Globus pallidus (tissue), 1 donor: Measurements from ENCODE around the gene ADAM8.

Experiments
- DNase-seq: peaks from one replicate; pipeline ENCODE4 v3.0.0-alpha.2; 2015; ENCODE audit warnings: low spot score

Gene ADAM8

DNA sequence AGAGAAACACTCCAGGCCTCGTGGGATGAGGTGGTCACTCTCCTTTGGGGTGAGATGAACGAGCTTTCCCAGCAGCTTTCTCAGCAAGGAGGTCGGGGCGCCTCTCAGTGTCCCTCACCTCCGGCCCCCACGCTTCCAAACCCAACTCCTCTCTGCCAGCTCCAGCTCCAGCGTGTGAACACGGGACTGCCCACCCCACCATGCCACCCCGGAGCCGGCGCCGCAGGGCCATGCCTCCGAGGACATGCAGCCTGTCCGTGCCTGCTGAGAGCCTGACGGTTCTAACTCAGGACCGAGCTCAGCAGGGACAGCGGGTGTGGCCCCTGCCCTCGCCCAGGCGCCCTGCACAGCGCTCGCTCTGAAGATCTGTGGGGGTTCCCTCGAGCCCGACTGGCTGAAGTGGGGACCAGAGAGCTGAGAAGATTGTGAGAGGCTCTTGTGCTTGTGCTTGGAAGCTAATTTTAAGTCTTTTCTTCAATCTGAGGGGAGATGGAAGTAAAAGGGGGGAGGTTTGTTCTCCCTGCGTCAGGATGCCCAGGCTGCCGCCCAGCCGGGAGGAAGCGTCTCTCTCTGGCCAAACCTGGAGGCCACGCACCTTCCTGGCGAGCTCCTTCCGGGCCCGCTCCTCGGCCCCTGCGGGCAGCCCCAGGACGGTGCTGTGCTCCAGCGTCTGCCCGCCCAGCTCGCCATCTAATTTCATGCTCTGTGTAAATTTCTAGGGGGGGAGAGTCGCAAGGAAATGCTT lies 5.1 kb upstream of the ADAM8 start:
- DNase-seq: no peak

DNA sequence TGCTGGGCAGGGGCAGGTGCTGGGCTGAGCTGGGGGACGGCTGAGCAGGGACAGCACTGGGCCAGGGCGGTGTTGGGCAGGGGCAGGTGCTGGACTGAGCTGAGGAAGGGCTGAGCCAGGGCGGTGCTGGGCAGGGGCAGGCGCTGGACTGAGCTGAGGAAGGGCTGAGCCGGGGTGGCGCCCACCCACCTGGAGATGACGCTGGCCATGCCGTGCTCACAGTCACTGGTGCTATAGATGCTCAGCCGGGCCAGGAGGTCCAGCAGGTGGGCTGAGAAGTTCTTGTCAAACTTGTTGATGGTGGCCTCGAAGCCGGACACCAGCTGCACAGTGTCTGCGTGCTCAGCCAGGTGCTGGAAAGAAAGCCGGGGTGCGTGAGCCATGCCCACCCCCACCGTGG lies 4.4 kb upstream of the ADAM8 start:
- DNase-seq: no peak

DNA sequence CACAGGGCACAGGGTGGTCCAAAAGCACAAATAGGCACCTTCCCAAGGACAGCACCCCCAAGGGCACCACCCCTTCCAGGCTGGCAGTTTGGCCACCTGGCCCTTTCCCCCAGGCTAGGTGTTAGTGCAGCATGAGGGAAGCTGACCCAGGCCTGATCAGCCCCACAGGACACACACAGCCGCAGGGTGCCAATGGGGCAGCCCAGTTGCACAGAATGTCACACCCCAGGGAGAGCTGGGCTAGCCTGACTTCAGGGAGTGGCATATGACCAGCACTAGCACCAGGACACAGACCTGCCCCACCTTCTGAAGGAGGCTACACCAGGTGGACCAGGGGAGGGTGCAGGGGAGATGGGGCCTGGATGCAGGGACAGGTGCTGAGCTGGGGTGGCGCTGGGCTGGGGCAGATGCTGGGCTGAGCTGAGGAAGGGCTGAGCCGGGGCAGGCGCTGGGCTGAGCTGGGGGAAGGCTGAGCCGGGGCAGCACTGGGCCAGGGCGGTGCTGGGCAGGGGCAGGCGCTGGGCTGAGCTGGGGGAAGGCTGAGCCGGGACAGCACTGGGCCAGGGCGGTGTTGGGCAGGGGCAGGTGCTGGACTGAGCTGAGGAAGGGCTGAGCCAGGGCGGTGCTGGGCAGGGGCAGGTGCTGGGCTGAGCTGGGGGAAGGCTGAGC lies 3.9 kb upstream of the ADAM8 start:
- DNase-seq: no peak

DNA sequence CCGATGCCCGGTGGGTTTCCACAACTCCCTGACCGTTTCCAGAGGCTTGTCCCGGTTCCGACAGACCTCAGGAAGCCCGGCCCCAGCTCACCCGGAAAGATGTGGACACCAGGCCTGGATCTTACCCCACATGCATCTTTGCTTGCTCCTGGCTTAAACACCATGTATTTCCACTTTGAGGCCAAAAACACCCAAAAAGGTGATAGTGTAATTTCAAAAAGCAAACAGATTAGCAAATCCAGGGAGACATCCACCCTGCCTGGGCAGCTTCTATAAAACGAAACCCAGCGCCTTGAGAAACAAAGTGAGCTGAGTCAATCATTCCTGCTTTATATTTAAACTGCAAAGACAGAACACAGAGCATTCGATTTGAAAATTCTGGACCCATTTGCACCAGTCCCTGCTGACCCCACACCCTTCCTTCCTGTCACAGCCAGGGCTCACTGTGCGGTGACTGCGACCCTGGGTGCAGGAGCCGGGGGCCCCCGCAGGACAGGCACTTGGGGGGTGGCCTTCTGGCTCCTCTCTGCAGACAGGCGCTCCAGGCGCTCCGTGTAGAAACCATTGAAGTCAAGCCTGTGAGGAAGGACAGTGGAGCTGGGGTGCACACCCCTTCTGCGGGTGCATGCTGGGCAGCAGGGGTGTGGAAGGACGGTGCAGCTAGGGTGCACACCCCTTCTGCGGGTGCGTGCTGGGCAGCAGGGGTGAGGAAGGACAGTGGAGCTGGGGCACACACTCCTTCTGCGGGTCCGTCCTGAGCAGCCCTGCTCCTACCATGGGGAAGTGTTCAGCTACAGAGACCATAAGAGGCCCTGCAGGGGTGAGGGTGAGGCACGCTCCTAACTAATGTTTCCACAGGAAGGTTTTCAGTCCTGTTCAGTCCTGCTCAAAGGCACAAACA lies 2.9 kb upstream of the ADAM8 start:
- DNase-seq: no peak

DNA sequence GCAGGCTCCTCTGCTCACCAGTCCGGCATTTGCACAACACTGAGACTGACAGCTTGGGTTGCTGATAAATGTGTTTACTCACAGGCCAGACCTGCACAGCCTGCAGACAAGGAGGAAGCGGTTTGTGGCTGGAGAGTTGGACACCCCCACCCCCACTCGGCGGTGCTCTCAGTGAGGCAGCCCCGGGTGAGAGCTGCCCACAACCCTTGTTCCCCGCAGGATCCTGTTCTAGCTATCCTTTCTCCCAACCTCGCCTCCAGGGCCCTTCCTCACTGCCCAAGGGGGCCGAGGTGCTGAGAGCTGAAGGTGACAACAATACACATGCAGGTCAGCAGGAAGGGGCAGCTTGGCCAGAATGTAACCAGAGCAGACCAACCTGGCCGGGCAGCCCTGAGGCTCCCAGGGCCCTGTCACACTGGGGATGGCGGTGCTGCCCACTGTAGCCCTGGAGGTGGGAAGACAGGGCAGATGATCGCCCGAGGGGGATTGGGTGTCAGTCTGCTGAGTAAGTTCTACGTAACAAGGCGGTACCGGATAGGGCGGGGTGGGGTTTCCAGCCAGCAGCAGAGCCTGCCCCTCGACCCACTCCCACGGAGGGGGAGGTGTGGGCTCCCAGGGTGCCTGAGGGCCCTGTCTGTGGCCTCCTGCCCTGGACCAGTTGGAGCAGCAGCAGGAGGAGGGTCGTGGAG lies 2.1 kb upstream of the ADAM8 start:
- no peak for DNase-seq

DNA sequence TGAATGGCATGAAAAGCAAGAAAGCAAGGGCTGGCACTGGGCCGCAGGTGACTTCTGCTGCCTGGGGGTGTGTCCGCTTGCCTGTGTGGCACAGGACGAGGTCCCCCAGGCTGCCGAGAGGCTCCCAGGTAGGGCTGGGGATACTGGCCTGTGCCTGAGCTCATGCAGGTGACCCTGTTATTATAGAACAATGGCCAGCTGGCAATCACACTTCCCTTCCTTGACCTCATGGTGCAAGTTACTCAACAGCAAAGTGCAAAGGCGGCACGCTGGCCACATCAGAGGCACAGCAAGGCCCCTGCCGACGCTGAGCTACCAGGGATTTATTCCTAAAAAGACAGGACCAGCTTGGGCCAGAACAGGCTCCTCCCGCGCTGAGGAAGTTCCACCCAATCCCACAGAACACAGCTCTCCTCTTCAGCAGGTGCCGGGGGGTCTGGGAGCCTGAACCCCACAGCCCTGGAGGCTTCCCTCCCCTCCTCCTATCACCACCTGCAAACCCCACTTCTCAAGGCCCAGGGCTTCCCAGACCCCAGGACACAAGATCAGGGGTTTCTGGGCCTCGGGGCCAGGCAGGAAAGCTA lies 1.4 kb upstream of the ADAM8 start:
- DNase-seq: no peak

DNA sequence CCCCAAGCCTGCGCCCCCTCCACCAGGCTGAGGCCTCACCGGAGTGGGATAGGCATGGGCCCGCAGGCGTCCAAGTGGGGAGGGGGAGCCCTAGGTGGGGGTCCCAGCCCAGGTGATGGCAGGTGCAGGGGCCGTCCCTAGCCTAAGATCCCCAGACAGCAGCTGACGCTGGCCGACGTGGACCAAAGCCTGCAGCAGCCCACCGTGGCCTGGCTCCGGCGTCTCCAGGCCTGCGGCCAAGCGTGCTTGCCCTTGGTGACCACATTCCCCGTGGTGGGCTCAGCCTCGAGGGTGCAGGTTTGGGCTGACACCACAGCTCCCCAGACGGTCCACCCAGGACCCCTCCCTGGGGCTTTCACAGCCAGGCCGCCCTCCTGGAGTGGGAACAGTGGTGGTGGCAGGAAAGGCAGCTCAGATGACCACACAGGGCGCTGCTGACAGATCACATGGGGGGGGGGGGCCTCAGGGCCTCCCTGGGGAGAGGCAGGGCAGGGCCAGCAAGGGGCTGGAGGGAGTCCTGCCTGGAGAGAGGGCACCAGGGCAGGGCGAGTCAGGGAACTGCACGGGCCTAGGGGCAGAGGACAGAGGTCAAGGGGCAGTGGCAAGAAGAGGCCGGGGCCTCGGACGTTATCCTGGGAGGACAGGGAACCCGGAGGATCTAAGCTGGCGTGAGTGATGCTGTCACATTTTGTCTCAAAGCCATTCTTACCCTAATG lies 767 bp upstream of the ADAM8 start:
- DNase-seq: no peak

DNA sequence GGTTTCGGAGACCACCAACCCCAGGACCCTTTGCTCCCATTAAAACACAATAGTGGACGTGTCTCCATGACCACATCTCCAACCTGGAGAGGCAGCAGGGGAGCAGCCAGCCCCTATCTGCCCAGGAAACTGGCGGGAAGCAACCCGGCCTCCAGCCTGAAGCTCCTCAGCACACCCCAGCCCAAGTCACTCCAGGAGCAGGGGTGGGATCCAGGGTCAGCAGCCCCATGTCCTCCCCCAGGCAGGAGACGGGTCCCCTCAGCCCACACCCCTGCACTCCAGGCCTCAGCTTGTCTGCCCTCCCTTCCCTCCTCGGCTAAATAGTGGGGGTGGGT lies 601 bp downstream of the ADAM8 start:
- DNase-seq: no peak

DNA sequence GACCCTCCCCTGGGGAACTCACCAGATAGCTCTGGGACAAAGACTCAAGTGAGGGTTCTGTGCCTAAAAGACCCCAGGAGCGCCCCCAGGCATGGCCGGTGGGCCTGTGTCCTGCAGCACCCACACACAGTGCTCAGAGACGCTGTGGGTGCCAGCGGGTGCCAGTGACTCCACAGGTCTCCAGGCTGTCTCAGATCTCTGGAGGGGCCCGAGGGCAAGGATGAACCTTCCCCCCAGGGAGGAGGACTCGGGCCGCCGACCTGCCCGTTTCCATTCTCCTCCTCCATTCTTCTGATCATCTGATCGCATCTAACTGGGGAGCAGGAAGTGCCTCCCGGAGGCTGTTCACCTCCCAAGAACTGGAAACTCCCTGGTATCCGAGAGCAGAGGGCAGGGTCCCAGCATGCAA lies 980 bp downstream of the ADAM8 start:
- DNase-seq: no peak

DNA sequence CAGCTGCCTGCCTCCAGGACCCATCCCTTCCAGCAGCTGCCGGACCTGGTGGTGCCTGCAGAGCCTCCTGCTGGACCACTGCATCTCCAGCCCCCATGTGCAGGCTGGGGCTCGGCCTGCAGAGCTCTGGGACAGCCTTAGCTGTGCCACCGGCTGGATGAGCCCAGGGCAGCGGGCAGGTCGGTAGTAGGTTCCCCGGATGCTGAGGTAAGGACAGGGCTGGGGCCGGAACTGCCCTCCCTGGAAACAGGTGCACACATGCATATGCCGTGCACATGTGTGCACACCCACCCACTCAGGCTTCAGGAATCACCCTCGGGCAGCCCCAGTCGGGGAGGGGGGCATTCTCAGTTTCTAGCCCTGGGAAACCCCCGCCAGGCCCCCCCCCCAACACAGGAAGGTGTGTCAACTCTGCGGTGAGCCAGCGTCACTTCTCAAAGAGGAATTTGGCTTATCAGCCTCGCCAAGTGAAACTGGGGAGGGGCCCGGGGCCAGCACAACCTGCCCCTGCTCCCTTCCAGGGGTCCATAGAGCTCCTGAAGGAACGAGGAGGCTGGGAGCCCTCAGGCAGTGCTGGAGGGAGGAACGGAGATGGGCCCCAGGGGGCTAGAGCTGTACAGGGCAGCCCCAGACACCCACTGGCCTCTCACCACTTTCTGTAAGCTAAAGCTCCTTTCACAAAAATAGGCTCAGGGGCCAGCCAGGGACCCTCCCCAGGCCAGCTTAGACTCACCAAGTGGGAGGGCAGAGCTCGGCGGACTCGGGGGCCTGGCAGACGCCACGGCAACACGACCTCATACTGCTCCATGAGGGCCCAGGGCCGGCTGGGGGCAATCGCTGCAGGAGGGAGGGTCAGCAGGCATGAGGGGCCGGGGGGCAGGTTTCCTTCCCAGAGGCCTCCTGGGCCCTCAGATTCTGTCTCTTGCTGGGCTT lies 1.7 kb downstream of the ADAM8 start:
- no peak for DNase-seq

DNA sequence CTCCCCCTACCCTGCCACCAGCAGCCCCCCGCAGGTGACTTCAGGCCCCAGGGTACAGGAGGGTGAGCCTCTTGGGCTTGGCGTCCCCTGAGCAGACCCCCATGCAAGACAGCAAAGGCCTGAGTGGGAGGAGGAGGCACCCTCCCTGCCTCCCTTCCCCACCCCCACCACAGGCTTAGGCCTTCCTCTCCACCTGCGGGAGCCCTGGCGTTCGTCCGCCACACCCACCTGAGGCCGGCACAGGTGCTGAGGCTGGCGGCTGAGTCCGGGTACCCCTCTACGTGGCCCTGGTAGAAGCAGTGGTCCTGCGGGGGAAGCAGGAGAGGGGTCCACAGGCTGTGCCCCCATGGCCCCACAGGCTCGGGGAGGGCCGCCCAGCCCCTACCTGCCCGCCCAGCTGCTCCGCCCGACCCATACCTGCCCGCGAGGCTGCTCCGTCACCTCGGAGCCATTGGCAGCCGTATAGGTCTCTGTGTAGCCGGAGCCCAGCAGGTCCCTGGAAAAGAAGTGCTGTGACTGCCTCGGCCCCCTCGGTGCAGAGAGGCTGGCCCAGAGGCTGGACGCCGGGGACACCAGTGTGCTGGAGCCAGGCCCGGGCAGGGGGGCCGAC lies 3.0 kb downstream of the ADAM8 start:
- DNase-seq: no peak

DNA sequence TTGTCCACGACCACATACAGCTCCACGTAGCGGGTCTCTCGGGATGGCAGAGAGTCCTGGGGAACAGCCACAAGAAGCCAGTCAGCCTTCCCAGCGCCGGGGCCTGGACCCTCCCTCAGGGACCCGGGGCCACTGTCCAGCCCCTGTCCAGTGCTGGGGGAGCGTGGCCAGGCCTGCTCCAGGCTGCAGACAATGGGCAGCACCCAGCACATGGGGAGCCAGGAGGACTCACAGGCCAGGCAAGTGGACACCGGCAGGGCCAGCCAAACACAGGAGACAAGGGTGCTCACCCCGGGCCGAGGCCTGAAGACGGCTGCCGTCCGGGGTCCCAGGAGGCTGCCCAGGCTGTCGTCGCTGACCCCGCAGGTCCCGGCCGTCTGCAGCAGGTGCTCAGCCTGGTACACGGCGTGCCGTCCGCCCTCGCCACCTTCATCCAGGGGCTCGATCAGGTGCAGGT lies 3.7 kb downstream of the ADAM8 start:
- no peak for DNase-seq

DNA sequence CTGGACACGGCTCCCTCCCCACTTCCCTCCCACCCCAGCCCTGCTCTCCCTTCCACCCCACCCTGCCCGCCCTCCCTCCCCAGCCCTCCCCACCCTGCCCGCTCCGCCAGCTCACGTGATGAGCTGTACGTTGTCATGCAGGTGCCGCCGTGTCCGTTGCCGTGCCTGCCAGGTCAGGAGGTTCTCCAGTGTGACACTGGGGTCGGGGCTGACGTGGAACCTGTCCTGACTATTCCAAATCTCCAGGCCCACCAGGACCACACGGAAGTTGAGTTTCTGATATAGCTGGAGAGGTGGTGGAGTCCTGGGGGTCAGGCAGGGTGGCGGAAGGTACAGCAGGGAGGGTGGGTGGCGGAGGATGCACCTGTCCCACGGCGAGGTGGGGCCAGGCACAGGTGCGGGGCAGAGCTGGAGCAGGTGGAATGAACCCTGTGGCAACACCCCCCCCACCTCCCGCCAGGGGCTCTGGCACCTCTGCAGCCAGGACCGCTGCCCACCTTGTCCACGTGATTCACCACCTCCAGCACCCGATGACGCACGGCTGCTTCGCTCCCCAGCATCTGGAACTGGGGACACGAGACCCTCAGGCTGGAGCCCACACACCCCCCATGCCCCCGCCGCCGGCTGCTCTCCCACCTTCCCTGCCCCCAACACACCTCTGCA lies 4.2 kb downstream of the ADAM8 start:
- no peak for DNase-seq

DNA sequence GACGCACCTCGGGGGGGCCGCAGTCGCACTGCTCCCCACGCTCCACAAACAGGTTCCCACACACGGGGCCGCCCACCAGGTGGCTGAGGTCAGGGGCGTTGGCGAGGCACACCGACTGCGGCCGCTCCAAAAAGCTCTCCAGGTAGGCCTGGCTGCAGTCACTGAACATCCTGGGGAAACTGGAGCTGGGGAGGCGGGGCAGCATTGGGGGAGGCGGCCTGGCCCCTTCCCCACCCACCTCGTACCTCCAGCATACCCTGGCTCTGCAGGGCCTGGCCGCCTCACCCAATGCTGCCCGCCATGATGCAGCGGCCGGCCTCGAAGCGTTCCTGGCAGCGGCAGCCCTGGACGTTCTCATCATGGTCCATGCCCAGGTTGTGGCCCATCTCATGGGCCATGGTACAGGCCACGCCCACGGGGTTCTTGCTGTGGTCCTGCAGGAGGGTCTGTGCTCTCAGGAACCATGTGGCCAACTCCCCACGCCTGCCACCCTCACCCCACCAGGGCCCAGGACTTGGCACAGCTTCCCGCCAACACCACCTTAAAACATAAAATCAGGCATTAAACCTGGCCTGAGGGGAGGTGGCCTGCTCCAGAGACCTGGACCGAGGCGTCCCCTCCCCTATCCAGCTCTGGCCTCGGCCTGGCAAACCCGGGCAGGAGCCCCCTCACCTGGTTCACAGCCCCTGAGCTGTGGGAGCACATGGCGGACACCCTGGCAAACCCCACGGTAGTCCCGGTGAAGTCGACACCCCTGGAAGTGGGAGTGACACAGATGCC lies 5.0 kb downstream of the ADAM8 start:
- DNase-seq: no peak

DNA sequence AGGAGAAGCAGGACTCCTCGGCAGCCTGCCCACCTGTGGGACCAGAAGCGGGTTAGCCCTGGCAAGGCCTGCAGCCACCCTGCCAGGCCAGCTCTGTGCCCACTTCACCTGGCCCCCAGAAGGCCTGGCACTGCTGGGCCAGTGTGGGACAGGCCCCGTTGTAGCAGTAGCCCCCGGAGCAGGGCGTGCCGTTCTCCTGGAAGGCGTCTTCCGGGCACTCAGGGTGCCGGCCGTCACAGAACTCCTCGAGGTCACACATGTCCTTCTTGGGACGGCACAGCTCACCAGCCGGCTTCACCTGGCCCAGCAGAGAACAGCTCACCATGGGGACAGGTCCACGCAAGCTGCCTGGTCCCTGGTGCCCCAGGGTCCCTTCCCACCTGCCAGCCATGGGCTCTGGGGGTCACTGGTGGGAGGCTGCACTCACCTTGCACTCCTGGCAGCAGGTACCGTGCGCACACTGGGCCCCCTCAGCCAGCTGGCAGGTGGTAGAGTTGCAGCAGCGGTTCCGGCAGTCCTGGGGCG lies 5.8 kb downstream of the ADAM8 start:
- DNase-seq: no peak

DNA sequence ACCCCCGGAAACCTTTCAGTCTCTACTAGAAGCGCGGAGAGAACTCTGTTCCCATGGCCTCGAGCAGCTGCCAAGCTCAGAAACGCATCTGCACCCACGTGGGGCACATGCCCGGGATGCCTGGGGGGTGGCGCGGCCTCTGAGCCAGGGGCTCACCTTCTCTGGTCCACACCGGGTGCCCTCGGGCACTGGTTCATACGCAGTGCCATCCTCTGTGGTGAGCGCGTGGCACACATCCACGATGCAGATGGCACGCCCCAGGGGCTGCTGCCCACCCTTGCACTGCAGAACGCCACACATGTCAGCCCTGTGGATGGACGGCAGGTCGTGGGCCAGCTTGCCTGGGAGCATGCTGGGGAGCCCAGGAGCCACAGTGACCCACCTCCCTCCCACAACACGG lies 6.5 kb downstream of the ADAM8 start:
- no peak for DNase-seq

DNA sequence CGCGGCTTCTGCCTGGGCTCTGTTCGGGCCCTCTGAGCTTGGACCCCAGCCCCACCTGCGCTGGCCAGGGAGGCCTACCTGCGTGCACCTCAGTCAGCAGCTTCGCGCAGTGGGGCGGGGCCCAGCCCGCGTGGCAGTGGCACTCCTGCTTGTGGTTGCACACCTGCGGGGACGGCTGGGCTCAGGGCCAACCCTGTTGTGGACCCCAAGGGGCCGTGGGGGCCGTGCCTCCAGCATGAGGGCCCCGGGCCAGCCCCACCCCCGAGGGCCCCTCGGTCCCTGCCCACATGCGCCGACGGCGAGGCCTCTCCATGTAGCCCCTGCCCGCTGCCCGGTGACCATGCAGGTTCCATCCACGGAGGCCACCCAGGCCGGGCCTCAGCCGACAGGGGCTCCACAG lies 7.3 kb downstream of the ADAM8 start:
- no peak for DNase-seq

DNA sequence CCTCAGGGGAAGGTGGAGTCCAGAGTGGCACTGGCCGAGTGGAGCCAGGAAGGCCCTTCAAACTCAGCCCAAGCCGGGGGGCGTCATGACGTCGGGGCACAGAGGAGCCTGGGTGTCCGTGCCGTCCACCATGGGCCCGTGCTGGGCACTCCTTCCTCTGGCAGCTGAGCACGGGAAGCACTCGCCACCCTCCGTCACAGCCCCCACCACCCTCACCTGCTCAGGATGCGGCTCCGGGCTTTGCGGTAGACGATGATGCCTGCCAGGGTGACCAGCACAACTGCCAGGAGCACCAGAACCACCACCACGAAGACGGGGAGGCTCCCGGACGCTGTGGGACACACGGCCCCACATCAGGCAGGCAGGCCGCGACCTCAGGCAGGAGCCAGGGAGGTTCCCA lies 8.1 kb downstream of the ADAM8 start:
- no peak for DNase-seq
